ENCODE results near the gene WDR82. TPM values are rescaled to one million over a fixed set of nuclear protein-coding genes. Genes with fewer than 3 reads are reported as not detected.

The WDR82 gene
- total and polyA plus RNA-seq, 9 of the 15 experiments (the other 6 are each of a cell fraction or from before 2014, with no cell fraction given): 6.4 to 62.9 (median 37.1) TPM

DNA sequence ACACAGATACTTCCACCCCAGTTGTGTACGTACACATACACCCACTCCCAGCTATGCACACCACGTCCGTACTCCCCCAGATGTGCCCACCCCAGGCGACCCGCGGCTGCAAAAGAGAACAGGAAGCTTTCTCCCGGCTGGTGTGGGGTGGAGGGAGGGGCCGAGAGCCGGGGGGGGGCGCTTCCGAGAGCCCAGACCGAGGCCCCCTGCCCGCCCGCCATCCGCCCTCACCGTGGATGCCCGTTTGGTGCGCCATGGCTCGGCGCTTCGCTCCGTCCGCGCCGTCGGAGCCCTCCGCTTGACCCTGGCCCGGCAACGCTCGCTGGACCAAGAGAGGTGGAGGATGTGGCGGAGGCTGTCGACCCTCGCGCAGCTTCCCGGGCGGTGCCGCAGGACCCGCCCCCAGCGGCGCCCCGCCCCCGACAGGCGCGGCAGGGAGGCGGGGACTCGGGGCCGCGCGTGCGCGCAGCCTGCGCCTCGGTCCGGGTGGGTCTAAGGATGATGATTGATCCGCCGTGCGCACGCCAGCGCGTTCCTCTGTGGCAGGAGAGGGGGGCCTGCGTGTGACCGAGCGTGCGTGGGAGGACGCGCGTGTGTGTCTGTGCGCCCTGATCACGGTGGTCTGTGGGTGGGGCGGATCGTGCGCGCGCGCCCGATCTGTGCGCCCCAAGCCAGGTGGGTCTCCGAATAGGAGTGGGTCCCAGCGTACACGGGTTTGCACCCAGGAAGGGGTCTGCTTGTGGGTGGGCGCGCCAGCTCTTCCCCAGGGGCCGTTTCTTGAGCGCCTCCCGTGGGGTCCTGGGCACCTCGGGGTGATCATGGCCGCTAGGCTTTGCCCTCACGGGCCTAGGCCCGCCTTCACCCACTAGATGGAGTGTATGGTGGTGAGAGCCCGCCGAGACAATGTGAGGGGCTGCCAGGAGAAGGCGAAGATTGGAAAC, 39.4 kb downstream of the WDR82 start, which contains the start of gene TWF2 (continued):
- TF ChIP-seq, protein P1, sequence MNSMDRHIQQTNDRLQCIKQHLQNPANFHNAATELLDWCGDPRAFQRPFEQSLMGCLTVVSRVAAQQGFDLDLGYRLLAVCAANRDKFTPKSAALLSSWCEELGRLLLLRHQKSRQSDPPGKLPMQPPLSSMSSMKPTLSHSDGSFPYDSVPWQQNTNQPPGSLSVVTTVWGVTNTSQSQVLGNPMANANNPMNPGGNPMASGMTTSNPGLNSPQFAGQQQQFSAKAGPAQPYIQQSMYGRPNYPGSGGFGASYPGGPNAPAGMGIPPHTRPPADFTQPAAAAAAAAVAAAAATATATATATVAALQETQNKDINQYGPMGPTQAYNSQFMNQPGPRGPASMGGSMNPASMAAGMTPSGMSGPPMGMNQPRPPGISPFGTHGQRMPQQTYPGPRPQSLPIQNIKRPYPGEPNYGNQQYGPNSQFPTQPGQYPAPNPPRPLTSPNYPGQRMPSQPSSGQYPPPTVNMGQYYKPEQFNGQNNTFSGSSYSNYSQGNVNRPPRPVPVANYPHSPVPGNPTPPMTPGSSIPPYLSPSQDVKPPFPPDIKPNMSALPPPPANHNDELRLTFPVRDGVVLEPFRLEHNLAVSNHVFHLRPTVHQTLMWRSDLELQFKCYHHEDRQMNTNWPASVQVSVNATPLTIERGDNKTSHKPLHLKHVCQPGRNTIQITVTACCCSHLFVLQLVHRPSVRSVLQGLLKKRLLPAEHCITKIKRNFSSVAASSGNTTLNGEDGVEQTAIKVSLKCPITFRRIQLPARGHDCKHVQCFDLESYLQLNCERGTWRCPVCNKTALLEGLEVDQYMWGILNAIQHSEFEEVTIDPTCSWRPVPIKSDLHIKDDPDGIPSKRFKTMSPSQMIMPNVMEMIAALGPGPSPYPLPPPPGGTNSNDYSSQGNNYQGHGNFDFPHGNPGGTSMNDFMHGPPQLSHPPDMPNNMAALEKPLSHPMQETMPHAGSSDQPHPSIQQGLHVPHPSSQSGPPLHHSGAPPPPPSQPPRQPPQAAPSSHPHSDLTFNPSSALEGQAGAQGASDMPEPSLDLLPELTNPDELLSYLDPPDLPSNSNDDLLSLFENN (IDR thresholded peaks at IDR 0.05; ENCODE audit: low read depth in 2 of 2, low read length in 2 of 2): no peak
- TF ChIP-seq CREB1 (IDR thresholded peaks at IDR 0.05): no peak
- TF ChIP-seq CREB1 (CRISPR knock-in tag; IDR thresholded peaks at IDR 0.05): peak; percentile 13; the same call in 1 of the 2 replicates
- no peak for TF ChIP-seq ZKSCAN8 (CRISPR knock-in tag; IDR thresholded peaks at IDR 0.05)
- TF ChIP-seq, protein P2, sequence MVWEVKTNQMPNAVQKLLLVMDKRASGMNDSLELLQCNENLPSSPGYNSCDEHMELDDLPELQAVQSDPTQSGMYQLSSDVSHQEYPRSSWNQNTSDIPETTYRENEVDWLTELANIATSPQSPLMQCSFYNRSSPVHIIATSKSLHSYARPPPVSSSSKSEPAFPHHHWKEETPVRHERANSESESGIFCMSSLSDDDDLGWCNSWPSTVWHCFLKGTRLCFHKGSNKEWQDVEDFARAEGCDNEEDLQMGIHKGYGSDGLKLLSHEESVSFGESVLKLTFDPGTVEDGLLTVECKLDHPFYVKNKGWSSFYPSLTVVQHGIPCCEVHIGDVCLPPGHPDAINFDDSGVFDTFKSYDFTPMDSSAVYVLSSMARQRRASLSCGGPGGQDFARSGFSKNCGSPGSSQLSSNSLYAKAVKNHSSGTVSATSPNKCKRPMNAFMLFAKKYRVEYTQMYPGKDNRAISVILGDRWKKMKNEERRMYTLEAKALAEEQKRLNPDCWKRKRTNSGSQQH (CRISPR knock-in tag; IDR thresholded peaks at IDR 0.05): no peak
- TF ChIP-seq, protein P3, sequence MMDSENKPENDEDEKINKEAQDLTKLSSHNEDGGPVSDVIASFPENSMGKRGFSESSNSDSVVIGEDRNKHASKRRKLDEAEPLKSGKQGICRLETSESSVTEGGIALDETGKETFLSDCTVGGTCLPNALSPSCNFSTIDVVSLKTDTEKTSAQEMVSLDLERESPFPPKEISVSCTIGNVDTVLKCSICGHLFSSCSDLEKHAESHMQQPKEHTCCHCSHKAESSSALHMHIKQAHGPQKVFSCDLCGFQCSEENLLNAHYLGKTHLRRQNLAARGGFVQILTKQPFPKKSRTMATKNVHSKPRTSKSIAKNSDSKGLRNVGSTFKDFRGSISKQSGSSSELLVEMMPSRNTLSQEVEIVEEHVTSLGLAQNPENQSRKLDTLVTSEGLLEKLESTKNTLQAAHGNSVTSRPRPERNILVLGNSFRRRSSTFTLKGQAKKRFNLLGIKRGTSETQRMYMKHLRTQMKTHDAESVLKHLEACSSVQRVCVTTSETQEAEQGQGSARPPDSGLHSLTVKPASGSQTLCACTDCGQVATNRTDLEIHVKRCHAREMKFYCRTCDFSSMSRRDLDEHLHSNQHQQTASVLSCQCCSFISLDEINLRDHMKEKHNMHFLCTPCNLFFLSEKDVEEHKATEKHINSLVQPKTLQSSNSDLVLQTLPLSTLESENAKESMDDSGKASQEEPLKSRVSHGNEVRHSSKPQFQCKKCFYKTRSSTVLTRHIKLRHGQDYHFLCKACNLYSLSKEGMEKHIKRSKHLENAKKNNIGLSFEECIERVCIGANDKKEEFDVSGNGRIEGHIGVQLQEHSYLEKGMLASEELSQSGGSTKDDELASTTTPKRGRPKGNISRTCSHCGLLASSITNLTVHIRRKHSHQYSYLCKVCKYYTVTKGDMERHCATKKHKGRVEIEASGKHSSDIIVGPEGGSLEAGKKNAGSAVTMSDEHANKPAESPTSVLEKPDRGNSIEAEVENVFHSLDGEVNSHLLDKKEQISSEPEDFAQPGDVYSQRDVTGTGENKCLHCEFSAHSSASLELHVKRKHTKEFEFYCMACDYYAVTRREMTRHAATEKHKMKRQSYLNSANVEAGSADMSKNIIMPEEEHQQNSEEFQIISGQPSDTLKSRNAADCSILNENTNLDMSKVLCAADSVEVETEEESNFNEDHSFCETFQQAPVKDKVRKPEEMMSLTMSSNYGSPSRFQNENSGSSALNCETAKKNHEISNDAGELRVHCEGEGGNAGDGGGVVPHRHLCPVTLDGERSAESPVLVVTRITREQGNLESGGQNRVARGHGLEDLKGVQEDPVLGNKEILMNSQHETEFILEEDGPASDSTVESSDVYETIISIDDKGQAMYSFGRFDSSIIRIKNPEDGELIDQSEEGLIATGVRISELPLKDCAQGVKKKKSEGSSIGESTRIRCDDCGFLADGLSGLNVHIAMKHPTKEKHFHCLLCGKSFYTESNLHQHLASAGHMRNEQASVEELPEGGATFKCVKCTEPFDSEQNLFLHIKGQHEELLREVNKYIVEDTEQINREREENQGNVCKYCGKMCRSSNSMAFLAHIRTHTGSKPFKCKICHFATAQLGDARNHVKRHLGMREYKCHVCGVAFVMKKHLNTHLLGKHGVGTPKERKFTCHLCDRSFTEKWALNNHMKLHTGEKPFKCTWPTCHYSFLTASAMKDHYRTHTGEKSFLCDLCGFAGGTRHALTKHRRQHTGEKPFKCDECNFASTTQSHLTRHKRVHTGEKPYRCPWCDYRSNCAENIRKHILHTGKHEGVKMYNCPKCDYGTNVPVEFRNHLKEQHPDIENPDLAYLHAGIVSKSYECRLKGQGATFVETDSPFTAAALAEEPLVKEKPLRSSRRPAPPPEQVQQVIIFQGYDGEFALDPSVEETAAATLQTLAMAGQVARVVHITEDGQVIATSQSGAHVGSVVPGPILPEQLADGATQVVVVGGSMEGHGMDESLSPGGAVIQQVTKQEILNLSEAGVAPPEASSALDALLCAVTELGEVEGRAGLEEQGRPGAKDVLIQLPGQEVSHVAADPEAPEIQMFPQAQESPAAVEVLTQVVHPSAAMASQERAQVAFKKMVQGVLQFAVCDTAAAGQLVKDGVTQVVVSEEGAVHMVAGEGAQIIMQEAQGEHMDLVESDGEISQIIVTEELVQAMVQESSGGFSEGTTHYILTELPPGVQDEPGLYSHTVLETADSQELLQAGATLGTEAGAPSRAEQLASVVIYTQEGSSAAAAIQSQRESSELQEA (IDR thresholded peaks at IDR 0.05; ENCODE audit: low read depth): no peak
- TF ChIP-seq L3MBTL2 (IDR thresholded peaks at IDR 0.05): peak; percentile 22; the same call in 1 of the 2 replicates
- TF ChIP-seq XRCC4 (IDR thresholded peaks at IDR 0.05; ENCODE audit: extremely low read depth, insufficient read depth, insufficient read length): no peak
- TF ChIP-seq NFXL1 (CRISPR knock-in tag; IDR thresholded peaks at IDR 0.05): no peak
- TF ChIP-seq SIN3A (IDR thresholded peaks at IDR 0.05; ENCODE audit: borderline replicate concordance in 2 of 2, control insufficient read depth in 1 of 2, low read depth in 2 of 2, low read length in 2 of 2): peak in 1 of 2 experiments; percentile 13; a peak in 2 of 4 replicates
